K562 (cell line): ENCODE data around the gene HPCAL1. TPM values are rescaled to one million over a fixed set of nuclear protein-coding genes. Genes with fewer than 3 reads are reported as not detected.

Experiments used
- ATAC-seq: fragments of 200-7000 bp; cut with Tn5 transposase; 3 replicates; pipeline ENCODE4 v1.9.1; 2020; ENCODE audit warnings: moderate library complexity
- BruUV-seq: library from RNA; stranded (reverse); fragments of 400-500 nt; replicated peaks from 2 replicates; lab custom pipeline; 2021; lab: Mats Ljungman, UMichigan
- CTCF ChIA-PET: fragments of 300-600 bp; formaldehyde crosslinking; extraction: SDS; loops from one replicate; lab custom pipeline; 2021; ENCODE audit warnings: low intra/inter-chr PET ratio; lab: Yijun Ruan, JAX
- POLR2A ChIA-PET: fragments of 300-600, 350-650 bp; sonication (Branson Sonifier 250); formaldehyde crosslinking; extraction: SDS; loops from one replicate; lab custom pipeline; 2021; ENCODE audit warnings: antibody characterized with exemption, inconsistent platforms; lab: Yijun Ruan, JAX
- DNase-seq, 4 experiments: peaks; one replicate each; pipeline versions ENCODE4 v3.0.0 to v3.0.0-alpha.2; 2011 to 2018; ENCODE audit warnings: low spot score in 3 of 4, mixed read lengths in 3 of 4; ENCODE audit errors: extremely low read depth in 1 of 4
- FAIRE-seq: peaks from 2 replicates; lab custom pipeline; 2011; peaks lifted over from hg19 to GRCh38; lab: Jason Lieb, UNC
- H2AFZ ChIP-seq: 2 replicates; pipeline ENCODE4 v1.6.0; 2011; ENCODE audit warnings: low read depth, low read length, control low read depth, inconsistent platforms
- H3K27ac ChIP-seq: fragments of 200-600 bp; 3 replicates; pipeline ENCODE4 v1.8.0; 2011; ENCODE audit warnings: low read depth, mild to moderate bottlenecking, control low read depth, inconsistent platforms, low read length, moderate library complexity, mixed read lengths; ENCODE audit errors: extremely low read depth
- H3K27me3 ChIP-seq, 2 experiments: fragments of 300-600 bp in 1 of 2; 2 replicates in 1 of 2; 3 replicates in 1 of 2; pipeline versions ENCODE4 v1.6.0 to v1.8.0; 2011; ENCODE audit warnings: inconsistent platforms in 2 of 2, low read length in 2 of 2, mild to moderate bottlenecking in 1 of 2, mixed read lengths in 1 of 2, moderate library complexity in 1 of 2; ENCODE audit not compliant: control insufficient read depth in 2 of 2, insufficient read depth in 2 of 2
- H3K36me3 ChIP-seq: fragments of 300-600 bp; 3 replicates; pipeline ENCODE4 v1.8.0; 2011; ENCODE audit warnings: mild to moderate bottlenecking, low read length, inconsistent platforms; ENCODE audit not compliant: control insufficient read depth, insufficient read depth
- H3K4me1 ChIP-seq, 2 experiments: fragments of 200-600 bp in 1 of 2; replicated peaks in 1 of 2; 2 replicates in 1 of 2; 3 replicates in 1 of 2; pipeline versions ENCODE4 v1.5.1 to v1.8.0; 2011; ENCODE audit warnings: inconsistent platforms in 2 of 2, low read length in 2 of 2, mild to moderate bottlenecking in 1 of 2, mixed read lengths in 1 of 2, moderate library complexity in 1 of 2; ENCODE audit not compliant: control insufficient read depth in 2 of 2, insufficient read depth in 2 of 2
- H3K4me2 ChIP-seq: 2 replicates; pipeline ENCODE4 v1.6.1; 2011; ENCODE audit warnings: low read length, control low read depth, inconsistent platforms, mixed read lengths; ENCODE audit not compliant: insufficient read depth
- H3K4me3 ChIP-seq: fragments of 200-600 bp; sonication (generic), shearing (Covaris generic); 2 replicates; pipeline ENCODE4 v1.5.1; 2016; ENCODE audit warnings: control low read depth, inconsistent platforms
- H3K79me2 ChIP-seq: fragments of 200-600 bp; 3 replicates; pipeline ENCODE4 v1.8.0; 2011; ENCODE audit warnings: low read length, inconsistent platforms; ENCODE audit not compliant: control insufficient read depth, insufficient read depth
- H3K9ac ChIP-seq, 2 experiments: 2 replicates each; pipeline versions ENCODE4 v1.6.0 to v1.6.1; 2011; ENCODE audit warnings: low read depth in 2 of 2, low read length in 2 of 2, control low read depth in 1 of 2, inconsistent platforms in 1 of 2, mild to moderate bottlenecking in 1 of 2, mixed read lengths in 1 of 2; ENCODE audit not compliant: insufficient read depth in 1 of 2
- H3K9me1 ChIP-seq: one replicate; pipeline ENCODE4 v1.6.0; 2011; ENCODE audit warnings: inconsistent platforms, mild to moderate bottlenecking, low read length, moderate library complexity; ENCODE audit not compliant: control insufficient read depth, insufficient read depth
- H3K9me3 ChIP-seq: replicated peaks from 2 replicates; pipeline ENCODE4 v1.5.1; 2011; ENCODE audit warnings: low read depth, low read length, inconsistent platforms; ENCODE audit not compliant: control insufficient read depth, insufficient read depth
- H4K20me1 ChIP-seq: replicated peaks from 2 replicates; pipeline ENCODE4 v1.6.1; 2011; ENCODE audit warnings: low read length, inconsistent platforms, mixed read lengths; ENCODE audit not compliant: control insufficient read depth, insufficient read depth
- POLR2G ChIP-seq: fragments of 200-400 bp; formaldehyde crosslinking; IDR thresholded peaks from 2 replicates; pipeline ENCODE4 v1.6.1; 2017; ENCODE audit warnings: low read depth, mild to moderate bottlenecking, antibody characterized with exemption, low read length, moderate library complexity
- WGBS: fragments of 100-300 bp; shearing (Covaris generic); methylation state at CpG from one replicate; pipeline ENCODE4 v1.1.6; 2016; ENCODE audit warnings: low coverage, mixed read lengths; ENCODE audit not compliant: insufficient coverage; ENCODE audit errors: missing lambda C conversion rate; 5-methylcytosine and 5-hydroxymethylcytosine counted together
- in situ Hi-C: fragments of 300-500 bp; cut with MboI; formaldehyde crosslinking; loops from 4 replicates; pipeline ENCODE4 v1.15.0; 2018; ENCODE audit warnings: inconsistent platforms, mixed read lengths
- intact Hi-C: fragments of 100-400 bp; cut with micrococcal nuclease; formaldehyde crosslinking; loops from 2 replicates; pipeline ENCODE4 v1.14.2; 2022
- polyA plus RNA-seq, 8 experiments: library from polyadenylated mRNA; depleted of rRNA in 4 of 8; stranded (reverse) in 5 of 8; unstranded in 3 of 8; fragments of >200 nt; fragmentation: Nextera tagmentation in 2 of 8; fragmentation: Illumina TruSeq in 1 of 8; extraction: Ambion mirVana in 2 of 8; extraction: Trizol in 1 of 8; gene quantifications; 2 replicates each; pipeline versions ENCODE4 v1.2.1 to v1.2.3, GENCODE V29; 2011 to 2014; ENCODE audit warnings: inconsistent platforms in 1 of 8, missing spikeins in 1 of 8
- total RNA-seq, 7 experiments: library from RNA; depleted of rRNA in 6 of 7; stranded (reverse); fragments of >200 nt in 6 of 7; fragmentation: Illumina TruSeq in 2 of 7; extraction: Trizol in 2 of 7; gene quantifications; 2 replicates each; pipeline versions ENCODE4 v1.2.1 to v1.2.3, GENCODE V29; 2011 to 2021; ENCODE audit warnings: low replicate concordance in 1 of 7
- TF ChIP-seq, protein P1 (sequence below), 2 experiments: fragments of 450-650 bp; IDR thresholded peaks; 2 replicates each; pipeline ENCODE4 v1.6.1; 2016
- TF ChIP-seq, protein P2 (sequence below): fragments of 250-450 bp; sonication (Bioruptor Pico); IDR thresholded peaks from 2 replicates; pipeline ENCODE4 v1.5.0; 2020; ENCODE audit warnings: mild to moderate bottlenecking

HPCAL1 gene
- total and polyA plus RNA-seq, 9 of the 15 experiments (the other 6 are each of a cell fraction or from before 2014, with no cell fraction given): 2.7 to 65.5 (median 23.9) TPM

DNA sequence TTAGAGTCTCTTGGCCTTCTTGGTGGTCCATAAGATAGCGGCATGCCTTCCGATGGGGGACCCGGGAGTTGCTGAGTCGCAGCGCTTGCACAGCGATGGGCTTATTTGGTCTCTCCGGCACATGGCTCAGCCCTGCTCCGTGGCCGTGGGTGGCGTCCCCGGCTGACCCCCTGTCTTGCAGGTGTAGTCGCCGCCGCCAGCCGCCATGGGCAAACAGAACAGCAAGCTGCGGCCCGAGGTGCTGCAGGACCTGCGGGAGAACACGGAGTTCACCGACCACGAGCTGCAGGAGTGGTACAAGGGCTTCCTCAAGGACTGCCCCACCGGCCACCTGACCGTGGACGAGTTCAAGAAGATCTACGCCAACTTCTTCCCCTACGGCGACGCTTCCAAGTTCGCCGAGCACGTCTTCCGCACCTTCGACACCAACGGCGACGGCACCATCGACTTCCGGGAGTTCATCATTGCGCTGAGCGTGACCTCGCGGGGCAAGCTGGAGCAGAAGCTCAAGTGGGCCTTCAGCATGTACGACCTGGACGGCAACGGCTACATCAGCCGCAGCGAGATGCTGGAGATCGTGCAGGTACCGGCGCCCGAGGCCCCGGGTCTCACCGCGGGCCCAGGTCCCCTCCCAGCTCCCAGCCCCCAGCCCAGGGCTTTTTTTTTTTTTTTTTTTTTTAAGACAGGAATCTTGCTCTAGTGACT is 117.0 kb downstream of the HPCAL1 start:
- FAIRE-seq (no peak), ATAC-seq (no peak), DNase-seq (no peak)
- no peak overlapping the region for H3K27ac ChIP-seq
- 94% methylated on average over 45 of the region's 54 CpGs for WGBS
- TF ChIP-seq, protein P1, sequence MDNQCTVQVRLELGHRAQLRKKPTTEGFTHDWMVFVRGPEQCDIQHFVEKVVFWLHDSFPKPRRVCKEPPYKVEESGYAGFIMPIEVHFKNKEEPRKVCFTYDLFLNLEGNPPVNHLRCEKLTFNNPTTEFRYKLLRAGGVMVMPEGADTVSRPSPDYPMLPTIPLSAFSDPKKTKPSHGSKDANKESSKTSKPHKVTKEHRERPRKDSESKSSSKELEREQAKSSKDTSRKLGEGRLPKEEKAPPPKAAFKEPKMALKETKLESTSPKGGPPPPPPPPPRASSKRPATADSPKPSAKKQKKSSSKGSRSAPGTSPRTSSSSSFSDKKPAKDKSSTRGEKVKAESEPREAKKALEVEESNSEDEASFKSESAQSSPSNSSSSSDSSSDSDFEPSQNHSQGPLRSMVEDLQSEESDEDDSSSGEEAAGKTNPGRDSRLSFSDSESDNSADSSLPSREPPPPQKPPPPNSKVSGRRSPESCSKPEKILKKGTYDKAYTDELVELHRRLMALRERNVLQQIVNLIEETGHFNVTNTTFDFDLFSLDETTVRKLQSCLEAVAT (IDR thresholded peaks at IDR 0.05): 0 out of 4 replicates have a peak, but pooled peaks of 1 of the 2 experiments have one; percentile 29
- 0 out of 2 replicates have a peak, but pooled peaks have one; percentile 14 for TF ChIP-seq POLR2G
- TF ChIP-seq, protein P2, sequence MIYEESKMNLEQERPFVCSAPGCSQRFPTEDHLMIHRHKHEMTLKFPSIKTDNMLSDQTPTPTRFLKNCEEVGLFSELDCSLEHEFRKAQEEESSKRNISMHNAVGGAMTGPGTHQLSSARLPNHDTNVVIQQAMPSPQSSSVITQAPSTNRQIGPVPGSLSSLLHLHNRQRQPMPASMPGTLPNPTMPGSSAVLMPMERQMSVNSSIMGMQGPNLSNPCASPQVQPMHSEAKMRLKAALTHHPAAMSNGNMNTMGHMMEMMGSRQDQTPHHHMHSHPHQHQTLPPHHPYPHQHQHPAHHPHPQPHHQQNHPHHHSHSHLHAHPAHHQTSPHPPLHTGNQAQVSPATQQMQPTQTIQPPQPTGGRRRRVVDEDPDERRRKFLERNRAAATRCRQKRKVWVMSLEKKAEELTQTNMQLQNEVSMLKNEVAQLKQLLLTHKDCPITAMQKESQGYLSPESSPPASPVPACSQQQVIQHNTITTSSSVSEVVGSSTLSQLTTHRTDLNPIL (CRISPR knock-in tag): no peak
- H3K79me2 ChIP-seq: no peaks in the 10 kb centered on the region
- H3K9me1 ChIP-seq: no peaks in the 10 kb centered on the region
- 0 out of 2 replicates have a peak, but pooled peaks cover 4% of the 10 kb centered on the region for H4K20me1 ChIP-seq
- intact Hi-C loops: no loop called here
- in situ Hi-C loops: loop anchor here (5.0 to 25.0 kb wide), 3 partner anchors 157 to 352 kb away; no protein-coding TSS in a partner anchor
- no peak overlapping the region for H3K4me3 ChIP-seq
- no peak overlapping the region for H2AFZ ChIP-seq
- H3K27me3 ChIP-seq: no peaks in the 10 kb centered on the region
- BruUV-seq: no TSS peak
- ChIA-PET POLR2A (interaction anchor here (2.2 kb wide), 1 partner anchor 15 kb away, joined by 5 read pairs; no protein-coding TSS in a partner anchor), CTCF (no interaction called here)
- H3K36me3 ChIP-seq: peaks cover 27% of the 10 kb centered on the region; the same call in 2 of the 3 replicates
- no peak overlapping the region; a peak in 1 of 4 replicates for H3K9ac ChIP-seq
- H3K4me2 ChIP-seq: no peak overlapping the region
- no peaks in the 10 kb centered on the region for H3K9me3 ChIP-seq
- H3K4me1 ChIP-seq: peaks cover 0 to 8% of the 10 kb centered on the region in 2 experiments; a peak in 2 of 5 replicates
